Measurements from ENCODE around the gene RAC2.

RAC2 gene

GRCh38 chr22:37232140-37232998, 11.7 kb downstream of the RAC2 start:
- H3K4me3 ChIP-seq (ENCODE audit: low read depth, low read length): no peak overlapping the region
- TF ChIP-seq CTCF (IDR thresholded peaks at IDR 0.05; ENCODE audit: low read depth, low read length): no peak

- no peak overlapping the region for H3K4me3 ChIP-seq (ENCODE audit: low read depth, low read length)
- no peak for TF ChIP-seq CTCF (IDR thresholded peaks at IDR 0.05; ENCODE audit: low read depth, low read length)
These were observed 12.5 kb downstream of the RAC2 start for GRCh38 chr22:37231406-37232139.

- no peak overlapping the region for H3K4me3 ChIP-seq (ENCODE audit: low read depth, low read length)
- no peak for TF ChIP-seq CTCF (IDR thresholded peaks at IDR 0.05; ENCODE audit: low read depth, low read length)
These were observed 13.2 kb downstream of the RAC2 start for GRCh38 chr22:37230673-37231405.

- no peak overlapping the region for H3K4me3 ChIP-seq (ENCODE audit: low read depth, low read length)
- TF ChIP-seq CTCF (IDR thresholded peaks at IDR 0.05; ENCODE audit: low read depth, low read length): no peak
These were observed 14.0 kb downstream of the RAC2 start for GRCh38 chr22:37229805-37230672.

- no peak for TF ChIP-seq CTCF (IDR thresholded peaks at IDR 0.05; ENCODE audit: low read depth, low read length)
- H3K4me3 ChIP-seq (ENCODE audit: low read depth, low read length): no peak overlapping the region
These were observed 14.9 kb downstream of the RAC2 start for GRCh38 chr22:37229012-37229804.
